WERI-Rb-1 (cell line): ENCODE measurements around the gene ADH1A.

Source experiments
- DNase-seq: peaks from one replicate; pipeline ENCODE4 v3.0.0-alpha.2; 2020
- H3K27ac ChIP-seq: fragments of 250-450 bp; sonication (Bioruptor Pico); 2 replicates; pipeline ENCODE4 v1.5.1; 2020; ENCODE audit warnings: mild to moderate bottlenecking, moderate library complexity
- H3K27me3 ChIP-seq: fragments of 250-450 bp; sonication (Bioruptor Pico); 2 replicates; pipeline ENCODE4 v1.5.1; 2021; ENCODE audit warnings: mild to moderate bottlenecking, low read depth, moderate library complexity; ENCODE audit not compliant: insufficient read depth, severe bottlenecking
- H3K36me3 ChIP-seq: fragments of 250-450 bp; sonication (Bioruptor Pico); 2 replicates; pipeline ENCODE4 v1.5.1; 2020; ENCODE audit warnings: mild to moderate bottlenecking, moderate library complexity
- H3K4me3 ChIP-seq: 2 replicates; pipeline ENCODE4 v1.5.1; 2011; ENCODE audit warnings: low read depth, mild to moderate bottlenecking, control low read depth, low read length
- H3K9me3 ChIP-seq: fragments of 250-450 bp; sonication (Bioruptor Pico); 2 replicates; pipeline ENCODE4 v1.5.1; 2021; ENCODE audit warnings: mild to moderate bottlenecking, moderate library complexity; ENCODE audit not compliant: severe bottlenecking
- TF ChIP-seq, protein P1 (sequence below): IDR thresholded peaks from 2 replicates; pipeline ENCODE4 v1.5.1; 2011; ENCODE audit warnings: low read depth, mild to moderate bottlenecking, control low read depth, inconsistent platforms, low read length

Gene ADH1A

DNA sequence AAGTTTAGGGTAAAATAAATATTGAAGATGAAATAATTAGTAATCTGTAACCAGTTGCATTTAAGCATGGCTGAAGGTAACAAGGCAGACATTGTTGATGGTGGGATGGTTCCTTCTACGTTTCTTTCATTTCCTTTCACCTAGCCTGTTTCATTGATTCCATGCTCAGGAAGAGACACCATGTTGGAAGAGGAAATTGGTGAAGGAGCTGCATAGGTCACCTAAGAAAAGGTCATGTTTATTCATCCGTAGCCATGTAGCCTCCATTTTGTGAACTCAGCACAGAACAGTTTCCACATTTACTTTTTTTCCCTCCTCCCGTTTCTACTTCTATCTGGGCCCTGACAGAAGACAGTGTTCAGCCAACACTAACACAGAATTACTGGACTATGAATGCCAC, 26.6 kb upstream of the ADH1A start:
- H3K27me3 ChIP-seq, result no peaks in the 10 kb centered on the region
- no peaks in the 10 kb centered on the region for H3K36me3 ChIP-seq
- H3K27ac ChIP-seq, result no peak overlapping the region
- H3K4me3 ChIP-seq, result no peak overlapping the region
- no peaks in the 10 kb centered on the region for H3K9me3 ChIP-seq
- TF ChIP-seq, protein P1, sequence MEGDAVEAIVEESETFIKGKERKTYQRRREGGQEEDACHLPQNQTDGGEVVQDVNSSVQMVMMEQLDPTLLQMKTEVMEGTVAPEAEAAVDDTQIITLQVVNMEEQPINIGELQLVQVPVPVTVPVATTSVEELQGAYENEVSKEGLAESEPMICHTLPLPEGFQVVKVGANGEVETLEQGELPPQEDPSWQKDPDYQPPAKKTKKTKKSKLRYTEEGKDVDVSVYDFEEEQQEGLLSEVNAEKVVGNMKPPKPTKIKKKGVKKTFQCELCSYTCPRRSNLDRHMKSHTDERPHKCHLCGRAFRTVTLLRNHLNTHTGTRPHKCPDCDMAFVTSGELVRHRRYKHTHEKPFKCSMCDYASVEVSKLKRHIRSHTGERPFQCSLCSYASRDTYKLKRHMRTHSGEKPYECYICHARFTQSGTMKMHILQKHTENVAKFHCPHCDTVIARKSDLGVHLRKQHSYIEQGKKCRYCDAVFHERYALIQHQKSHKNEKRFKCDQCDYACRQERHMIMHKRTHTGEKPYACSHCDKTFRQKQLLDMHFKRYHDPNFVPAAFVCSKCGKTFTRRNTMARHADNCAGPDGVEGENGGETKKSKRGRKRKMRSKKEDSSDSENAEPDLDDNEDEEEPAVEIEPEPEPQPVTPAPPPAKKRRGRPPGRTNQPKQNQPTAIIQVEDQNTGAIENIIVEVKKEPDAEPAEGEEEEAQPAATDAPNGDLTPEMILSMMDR, result no peak
- DNase-seq, result no peak

DNA sequence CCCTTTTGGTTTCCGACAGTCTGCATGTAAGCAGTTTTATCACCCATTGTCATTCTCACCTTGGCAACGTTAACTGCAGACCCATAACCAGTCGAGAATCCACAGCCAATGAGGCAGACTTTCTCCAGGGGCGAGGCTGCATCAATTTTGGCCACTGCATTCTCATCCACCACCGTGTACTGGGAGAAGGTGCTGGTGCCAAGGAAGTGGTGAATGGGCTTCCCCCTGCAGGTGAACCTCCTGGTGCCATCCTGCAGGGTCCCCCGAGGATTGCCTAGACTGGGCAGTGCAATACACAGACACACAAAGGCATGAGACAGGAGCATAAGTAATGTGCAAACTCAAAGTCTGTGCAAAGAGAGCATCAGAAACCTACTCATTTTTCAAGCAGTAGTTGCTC, 25.1 kb upstream of the ADH1A start:
- no peak for DNase-seq
- H3K4me3 ChIP-seq, result no peak overlapping the region
- H3K27me3 ChIP-seq, result no peaks in the 10 kb centered on the region
- H3K27ac ChIP-seq, result no peak overlapping the region
- TF ChIP-seq, protein P1, result no peak
- no peaks in the 10 kb centered on the region for H3K9me3 ChIP-seq
- H3K36me3 ChIP-seq, result no peaks in the 10 kb centered on the region

DNA sequence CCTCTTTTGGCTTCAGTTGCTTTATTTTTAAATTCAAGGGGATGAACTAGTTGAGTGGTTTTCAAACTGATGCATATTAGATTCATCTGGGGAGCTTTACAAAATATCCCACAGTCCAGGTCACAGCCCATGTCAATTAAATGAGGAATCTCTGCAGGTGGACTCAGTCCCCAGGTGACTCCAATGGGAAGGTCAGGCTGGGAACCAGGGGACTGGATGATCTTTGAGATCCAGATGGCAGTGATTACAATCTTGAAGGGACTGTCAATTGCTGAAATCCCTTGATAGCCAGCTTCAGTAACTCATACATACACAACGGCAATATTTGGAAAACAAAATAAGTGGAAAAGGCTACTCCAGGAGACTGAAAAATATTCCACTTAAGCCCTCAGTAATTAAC, 23.4 kb upstream of the ADH1A start:
- no peak overlapping the region for H3K27ac ChIP-seq
- no peak overlapping the region for H3K4me3 ChIP-seq
- peak; percentile 27 for DNase-seq
- no peaks in the 10 kb centered on the region for H3K36me3 ChIP-seq
- TF ChIP-seq, protein P1, result no peak
- H3K9me3 ChIP-seq, result no peaks in the 10 kb centered on the region
- H3K27me3 ChIP-seq, result no peaks in the 10 kb centered on the region

- Histone ChIP-seq H3K9me3 (no peaks in the 10 kb centered on the region), H3K27ac (no peak overlapping the region), H3K4me3 (no peak overlapping the region), H3K36me3 (no peaks in the 10 kb centered on the region), H3K27me3 (no peaks in the 10 kb centered on the region)
- TF ChIP-seq, protein P1, result no peak
- DNase-seq, result no peak
Observed at GRCh38 chr4:99310389-99310788, 19.6 kb upstream of the ADH1A start.

DNA sequence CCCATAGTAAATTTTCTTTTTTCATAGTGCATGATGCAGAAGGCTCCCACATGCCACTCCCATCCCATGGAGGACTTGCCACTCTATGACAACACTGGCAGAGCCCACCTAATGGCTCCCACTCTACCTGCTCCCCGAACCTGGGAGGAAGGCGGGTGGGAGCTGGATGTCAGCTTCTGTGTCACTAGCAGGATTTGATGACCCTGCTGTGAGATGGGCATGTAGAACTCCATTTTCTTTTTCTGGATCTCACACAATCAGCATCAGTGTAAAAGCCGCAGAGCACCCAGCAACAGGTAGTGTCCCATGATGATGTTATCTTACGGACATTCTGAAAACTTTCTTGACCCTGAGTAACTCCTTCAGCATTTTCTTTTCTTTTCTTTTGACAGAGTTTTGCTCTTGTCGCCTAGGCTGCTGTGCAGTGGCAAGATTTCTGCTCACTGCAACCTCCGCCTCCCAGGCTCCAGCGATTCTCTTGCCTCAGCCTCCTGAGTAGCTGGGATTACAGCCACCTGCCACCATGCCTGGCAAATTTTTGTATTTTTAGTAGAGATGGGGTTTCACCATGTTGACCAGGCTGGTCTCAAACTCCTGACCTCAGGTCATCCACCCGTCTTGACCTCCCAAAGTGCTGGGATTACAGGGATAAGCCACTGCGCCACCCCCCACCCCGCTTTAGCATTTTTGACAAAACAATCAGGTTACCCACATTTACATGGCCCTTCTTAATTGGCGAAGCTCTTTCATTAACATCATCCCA, 15.0 kb upstream of the ADH1A start:
- Histone ChIP-seq H3K4me3 (no peak overlapping the region), H3K27me3 (no peaks in the 10 kb centered on the region), H3K36me3 (no peaks in the 10 kb centered on the region), H3K9me3 (no peaks in the 10 kb centered on the region), H3K27ac (no peak overlapping the region)
- TF ChIP-seq, protein P1, result no peak
- no peak for DNase-seq
